HG02798 (cell line): ENCODE data around the gene SLC39A3.
A peak's percentile ranks its signal among the peaks of the same experiment; 100 is the strongest.

Experiments used
- ATAC-seq: cut with Tn5 transposase; IDR thresholded peaks from one replicate; pipeline ENCODE4 v1.9.1; 2021; ENCODE audit warnings: mild to moderate bottlenecking; ENCODE audit not compliant: unreplicated experiment, poor library complexity

The SLC39A3 gene

GRCh38 chr19:2739602-2740313 is at the start of gene SLC39A3:
SLC39A3 (minus strand) TSS chr19:2740017; CDS start chr19:2737257, 2,760 bp downstream.
- ATAC-seq: peak; percentile 97

- no peak for ATAC-seq
These were observed 48.4 kb upstream of the SLC39A3 start for GRCh38 chr19:2788237-2788636.

GRCh38 chr19:2787115-2787514 is 47.3 kb upstream of the SLC39A3 start:
- no peak for ATAC-seq

- ATAC-seq: peak; percentile 75
These were observed 45.6 kb upstream of the SLC39A3 start, which contains the start of gene THOP1 for GRCh38 chr19:2785244-2785997. THOP1 (plus strand) TSS chr19:2785503; CDS start chr19:2785663, 160 bp downstream.

GRCh38 chr19:2783781-2784145 is 43.9 kb upstream of the SLC39A3 start:
- ATAC-seq: no peak

- ATAC-seq: peak; percentile 85
These were observed 43.3 kb upstream of the SLC39A3 start, which contains the start of gene SGTA for GRCh38 chr19:2782936-2783780. SGTA (minus strand) TSS chr19:2783273; CDS start chr19:2769068, 14,205 bp downstream.

GRCh38 chr19:2782329-2782935 is 42.6 kb upstream of the SLC39A3 start:
- no peak for ATAC-seq

GRCh38 chr19:2780284-2780683 is 40.5 kb upstream of the SLC39A3 start:
- no peak for ATAC-seq

- ATAC-seq: no peak
These were observed 39.4 kb upstream of the SLC39A3 start for GRCh38 chr19:2779121-2779740.

DNA sequence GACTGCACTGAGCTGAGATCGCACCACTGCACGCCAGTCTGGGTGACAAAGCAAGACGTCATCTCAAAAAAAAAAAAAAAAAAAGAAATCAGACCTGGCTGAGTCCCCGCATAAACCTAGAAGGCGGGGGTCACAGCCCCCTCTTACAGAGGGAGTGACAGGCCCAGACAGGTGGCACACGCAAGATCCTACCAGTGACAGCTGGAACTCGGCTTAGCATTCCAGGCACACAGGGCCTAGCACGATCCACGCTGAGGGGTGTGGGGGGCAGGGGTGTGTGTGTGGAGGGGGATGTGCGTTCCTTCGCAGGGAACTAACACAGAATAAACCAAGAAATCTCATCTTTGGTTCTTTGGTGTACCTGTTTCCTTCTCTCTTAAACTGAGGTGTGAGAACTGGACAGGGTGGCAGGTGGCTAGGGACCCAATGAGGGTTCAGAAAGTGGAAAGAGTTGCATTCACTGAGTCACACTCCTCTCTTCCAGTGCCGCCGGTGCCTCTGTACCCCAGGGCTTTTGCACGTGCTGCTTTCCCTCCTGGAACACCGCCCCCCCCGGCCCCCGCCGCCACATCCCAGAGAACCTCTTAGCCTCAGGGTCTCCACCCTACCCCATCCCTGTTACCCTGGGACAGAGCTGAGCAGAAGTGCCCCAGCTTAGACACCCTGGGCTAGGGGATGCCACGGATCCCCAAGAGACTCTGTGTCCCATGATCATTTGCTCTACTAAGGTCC is 38.3 kb upstream of the SLC39A3 start:
- no peak for ATAC-seq

GRCh38 chr19:2775556-2776430 is 36.0 kb upstream of the SLC39A3 start:
- no peak for ATAC-seq

DNA sequence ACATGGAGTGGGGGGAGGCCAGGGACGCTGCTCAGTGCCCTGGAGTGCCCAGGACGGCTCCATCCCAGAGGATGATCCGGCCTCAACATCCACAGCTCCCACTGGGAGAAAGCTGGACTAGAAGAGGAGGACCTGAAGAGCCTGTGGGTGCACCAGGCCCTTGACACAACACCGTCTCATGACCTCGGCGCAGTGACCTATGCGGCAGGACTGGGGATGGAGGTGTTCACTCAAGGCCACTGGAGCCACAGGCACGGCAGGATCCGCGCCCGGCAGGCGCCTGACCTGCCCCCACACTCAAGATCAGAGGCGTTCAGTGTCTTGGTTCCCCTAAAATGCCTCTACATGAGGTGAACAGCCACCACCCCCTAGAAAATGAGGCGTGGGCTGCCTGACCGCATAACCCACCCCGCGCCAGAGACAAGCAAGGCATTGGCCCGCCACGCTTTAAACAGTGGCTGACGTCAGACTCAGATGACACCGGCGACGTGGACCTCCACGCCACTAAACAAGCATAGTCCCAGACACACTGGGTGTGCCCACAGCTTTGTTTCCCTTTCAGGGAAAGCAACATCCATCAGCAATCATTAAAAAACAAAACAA is 35.2 kb upstream of the SLC39A3 start:
- no peak for ATAC-seq

GRCh38 chr19:2774083-2774679 is 34.4 kb upstream of the SLC39A3 start:
- ATAC-seq: no peak

GRCh38 chr19:2771786-2772674 is 32.2 kb upstream of the SLC39A3 start:
- no peak for ATAC-seq

DNA sequence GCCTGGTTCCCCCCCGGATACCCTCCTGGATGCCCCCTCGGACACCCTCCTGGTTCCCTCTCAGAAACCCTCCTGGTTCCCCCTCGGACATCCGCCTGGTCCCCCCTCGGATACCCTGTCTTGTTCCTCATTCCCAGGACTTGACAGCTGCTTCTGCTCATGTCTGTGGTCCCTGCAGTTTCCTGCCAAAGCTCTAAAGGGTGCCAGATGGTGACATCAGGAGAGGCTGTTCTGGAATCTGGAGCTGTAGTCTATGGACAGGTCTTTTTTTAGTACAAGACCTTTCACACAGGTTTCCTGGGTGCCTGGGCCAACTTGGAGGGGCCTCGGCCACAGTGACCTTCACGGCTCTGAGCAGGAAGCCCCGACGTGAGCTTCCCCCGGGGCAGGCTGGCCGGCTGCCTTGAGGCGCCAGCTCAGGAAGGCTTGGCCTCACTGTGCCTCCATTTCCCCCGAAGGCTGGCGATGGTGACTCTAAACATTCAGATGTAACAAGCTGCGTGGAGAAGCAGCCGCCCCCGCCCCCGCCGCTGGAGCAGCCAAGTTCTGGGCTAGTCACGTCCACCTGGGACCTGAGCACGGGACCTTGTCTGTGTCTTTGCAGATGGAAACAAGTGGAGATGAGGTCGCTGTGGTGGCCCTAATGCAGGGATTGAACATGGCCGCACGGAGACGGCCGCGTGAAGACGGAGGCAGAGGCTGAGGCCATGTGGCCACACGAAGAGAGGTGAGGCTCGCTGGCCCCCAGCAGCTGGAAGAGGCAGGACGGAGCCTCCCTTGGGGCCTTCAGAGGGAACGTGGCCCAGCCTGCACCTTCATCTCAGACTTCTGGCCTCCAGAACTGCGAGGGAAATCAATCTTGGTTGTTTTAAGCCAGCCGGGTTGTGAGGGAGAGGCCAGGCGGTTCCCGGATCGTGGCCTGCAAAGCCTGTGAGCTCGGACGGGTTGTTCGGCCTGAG is 30.5 kb upstream of the SLC39A3 start:
- ATAC-seq: no peak
